ENCODE data around the gene PDXK.
"Not testable (repeated sequence)": the region's sequence is repeated elsewhere in the genome, so short reads cannot be mapped to it uniquely, and the experiment has no call there.

Gene PDXK

GRCh38 chr21:43697758-43698643 is 20.9 kb upstream of the PDXK start:
- Histone ChIP-seq H3K27ac (no peak overlapping the region), H3K4me3 (no peak overlapping the region)
- no peak for DNase-seq (ENCODE audit: low spot score)
- no peak for TF ChIP-seq CTCF (IDR thresholded peaks at IDR 0.05)

- H3K4me3 ChIP-seq; H3K27ac ChIP-seq; DNase-seq (ENCODE audit: low spot score): not testable (repeated sequence)
Observed at GRCh38 chr21:43699492-43699777, 19.5 kb upstream of the PDXK start.

- no peak for DNase-seq (ENCODE audit: low spot score)
- no peak for TF ChIP-seq CTCF (IDR thresholded peaks at IDR 0.05)
- no peak overlapping the region for H3K4me3 ChIP-seq
- peak overlapping the region in 1 of 2 donors; percentile 32 for H3K27ac ChIP-seq
Observed at GRCh38 chr21:43699933-43700599, 18.9 kb upstream of the PDXK start.

- Histone ChIP-seq H3K27ac (peak overlapping the region; percentile 29 to 75), H3K4me3 (peak overlapping the region; percentile 21)
- no peak for DNase-seq (ENCODE audit: low spot score)
- no peak for TF ChIP-seq CTCF (IDR thresholded peaks at IDR 0.05)
Observed at GRCh38 chr21:43701936-43702784, 16.8 kb upstream of the PDXK start.

GRCh38 chr21:43702785-43703034 is 16.2 kb upstream of the PDXK start:
- no peak for DNase-seq (ENCODE audit: low spot score)
- Histone ChIP-seq H3K27ac (peak overlapping the region; percentile 29 to 75), H3K4me3 (peak overlapping the region; percentile 21)
- TF ChIP-seq CTCF (IDR thresholded peaks at IDR 0.05), result no peak

GRCh38 chr21:43703035-43703880 is 15.7 kb upstream of the PDXK start:
- TF ChIP-seq CTCF (IDR thresholded peaks at IDR 0.05), result no peak
- Histone ChIP-seq H3K4me3 (peak overlapping the region; percentile 21), H3K27ac (peak overlapping the region; percentile 29 to 75)
- no peak for DNase-seq (ENCODE audit: low spot score)

- DNase-seq (ENCODE audit: low spot score), result no peak
- no peak for TF ChIP-seq CTCF (IDR thresholded peaks at IDR 0.05)
- H3K4me3 ChIP-seq, result no peak overlapping the region
- H3K27ac ChIP-seq, result no peak overlapping the region
Observed at GRCh38 chr21:43707462-43707861, 11.5 kb upstream of the PDXK start.
